Epithelial cell of esophagus (primary cell): ENCODE measurements around the gene PLIN3.
A peak's percentile ranks its signal among the peaks of the same experiment; 100 is the strongest.

Experiments
- DNase-seq: peaks from one replicate; pipeline ENCODE4 v3.0.0; 2010; ENCODE audit warnings: low read depth
- H3K4me3 ChIP-seq: 2 replicates; pipeline ENCODE4 v1.5.1; 2011; ENCODE audit warnings: mild to moderate bottlenecking, low read length, control low read depth
- CTCF ChIP-seq: IDR thresholded peaks from 2 replicates; pipeline ENCODE4 v1.5.1; 2011; ENCODE audit warnings: low read depth, mild to moderate bottlenecking, low read length, control low read depth, inconsistent platforms; ENCODE audit not compliant: insufficient read depth; ENCODE audit errors: missing control alignments

The PLIN3 gene

GRCh38 chr19:4867534-4868285, at the start of gene PLIN3:
Gene PLIN3, minus strand, starts transcription at chr19:4867667. Its CDS starts 6,273 bp downstream, at chr19:4861394.
- H3K4me3 ChIP-seq, result peak within 1 kb of the TSS; percentile 88
- peak; percentile 96 for DNase-seq
- no peak for TF ChIP-seq CTCF

GRCh38 chr19:4916292-4917082, 49.0 kb upstream of the PLIN3 start:
- no peak for TF ChIP-seq CTCF
- no peak overlapping the region for H3K4me3 ChIP-seq
- no peak for DNase-seq

- peak; percentile 94 for DNase-seq
- no peak overlapping the region for H3K4me3 ChIP-seq
- TF ChIP-seq CTCF, result no peak
These were observed 47.5 kb upstream of the PLIN3 start for GRCh38 chr19:4914736-4915501.

GRCh38 chr19:4913996-4914735, 46.7 kb upstream of the PLIN3 start:
- H3K4me3 ChIP-seq, result no peak overlapping the region
- TF ChIP-seq CTCF, result no peak
- DNase-seq, result peak; percentile 18

- DNase-seq, result peak; percentile 100
- peak overlapping the region; percentile 52 for H3K4me3 ChIP-seq
- TF ChIP-seq CTCF, result peak; percentile 66
These were observed 44.6 kb upstream of the PLIN3 start for GRCh38 chr19:4911786-4912672.
